ENCODE data around the gene C11orf91.
"Not testable (repeated sequence)": the region's sequence is repeated elsewhere in the genome, so short reads cannot be mapped to it uniquely, and the experiment has no call there.

The C11orf91 gene

DNA sequence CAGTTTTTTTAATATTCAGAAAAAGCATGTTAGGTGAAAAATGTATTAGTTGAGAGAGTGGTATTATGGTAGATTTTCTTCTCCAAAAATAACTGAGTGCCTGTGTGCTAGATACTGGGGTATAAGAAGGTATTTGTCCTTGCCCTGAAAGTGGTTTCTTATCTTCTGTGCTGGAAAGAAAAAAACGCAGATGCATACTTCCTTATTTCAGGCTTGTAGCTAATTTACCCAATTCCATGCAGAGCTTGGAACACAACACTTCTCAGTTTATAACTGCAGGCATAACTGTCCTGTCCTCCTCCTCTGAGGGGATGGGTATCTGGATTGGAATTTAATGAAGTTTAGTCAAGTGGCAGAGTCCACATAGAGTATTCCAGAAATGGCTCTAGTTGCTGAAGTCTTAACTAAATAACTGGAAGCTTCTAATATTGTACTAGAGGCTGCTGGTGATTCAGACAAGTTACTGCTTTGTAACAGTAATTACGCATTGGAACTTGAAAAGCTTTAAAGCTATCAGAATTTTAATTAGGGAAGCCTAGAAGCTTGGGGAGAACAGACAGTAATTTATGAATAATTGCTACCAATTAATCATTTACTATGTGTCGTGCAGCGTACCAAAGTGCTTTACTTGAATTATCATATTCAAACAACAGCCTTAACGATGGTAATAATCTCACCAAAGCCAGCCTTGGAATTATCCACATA is 12.7 kb upstream of the C11orf91 start:
- DNase-seq (ENCODE audit: low spot score) = no peak
- TF ChIP-seq, protein P1, sequence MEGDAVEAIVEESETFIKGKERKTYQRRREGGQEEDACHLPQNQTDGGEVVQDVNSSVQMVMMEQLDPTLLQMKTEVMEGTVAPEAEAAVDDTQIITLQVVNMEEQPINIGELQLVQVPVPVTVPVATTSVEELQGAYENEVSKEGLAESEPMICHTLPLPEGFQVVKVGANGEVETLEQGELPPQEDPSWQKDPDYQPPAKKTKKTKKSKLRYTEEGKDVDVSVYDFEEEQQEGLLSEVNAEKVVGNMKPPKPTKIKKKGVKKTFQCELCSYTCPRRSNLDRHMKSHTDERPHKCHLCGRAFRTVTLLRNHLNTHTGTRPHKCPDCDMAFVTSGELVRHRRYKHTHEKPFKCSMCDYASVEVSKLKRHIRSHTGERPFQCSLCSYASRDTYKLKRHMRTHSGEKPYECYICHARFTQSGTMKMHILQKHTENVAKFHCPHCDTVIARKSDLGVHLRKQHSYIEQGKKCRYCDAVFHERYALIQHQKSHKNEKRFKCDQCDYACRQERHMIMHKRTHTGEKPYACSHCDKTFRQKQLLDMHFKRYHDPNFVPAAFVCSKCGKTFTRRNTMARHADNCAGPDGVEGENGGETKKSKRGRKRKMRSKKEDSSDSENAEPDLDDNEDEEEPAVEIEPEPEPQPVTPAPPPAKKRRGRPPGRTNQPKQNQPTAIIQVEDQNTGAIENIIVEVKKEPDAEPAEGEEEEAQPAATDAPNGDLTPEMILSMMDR (IDR thresholded peaks at IDR 0.05; ENCODE audit: borderline replicate concordance, control extremely low read depth, extremely low read depth, insufficient read depth, missing control alignments) = no peak
- in situ Hi-C loops (cut with MboI; ENCODE audit: low sequenced_read_pairs, unreplicated experiment) = no loop called here

DNA sequence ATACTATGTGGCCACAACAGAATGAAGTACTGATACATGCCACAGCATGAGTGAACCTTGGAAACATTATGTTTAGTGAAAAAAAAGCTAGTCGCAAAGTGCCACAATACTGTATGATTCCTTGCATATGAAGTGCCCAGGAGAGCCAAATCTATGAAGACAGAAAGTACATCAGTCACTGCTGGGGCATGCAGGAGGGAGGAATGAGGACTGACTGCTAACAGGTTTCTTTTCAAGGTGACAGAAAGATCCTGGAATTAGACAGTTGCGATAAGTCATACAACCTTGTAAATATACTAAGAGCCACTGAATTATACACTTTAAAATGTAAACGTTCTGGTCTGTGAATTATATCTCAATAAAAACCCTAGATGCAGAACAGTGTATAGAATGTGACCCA is 11.8 kb upstream of the C11orf91 start:
- no peak for DNase-seq (ENCODE audit: low spot score)
- in situ Hi-C loops (cut with MboI; ENCODE audit: low sequenced_read_pairs, unreplicated experiment) = no loop called here
- TF ChIP-seq, protein P1 (IDR thresholded peaks at IDR 0.05; ENCODE audit: borderline replicate concordance, control extremely low read depth, extremely low read depth, insufficient read depth, missing control alignments) = no peak

DNA sequence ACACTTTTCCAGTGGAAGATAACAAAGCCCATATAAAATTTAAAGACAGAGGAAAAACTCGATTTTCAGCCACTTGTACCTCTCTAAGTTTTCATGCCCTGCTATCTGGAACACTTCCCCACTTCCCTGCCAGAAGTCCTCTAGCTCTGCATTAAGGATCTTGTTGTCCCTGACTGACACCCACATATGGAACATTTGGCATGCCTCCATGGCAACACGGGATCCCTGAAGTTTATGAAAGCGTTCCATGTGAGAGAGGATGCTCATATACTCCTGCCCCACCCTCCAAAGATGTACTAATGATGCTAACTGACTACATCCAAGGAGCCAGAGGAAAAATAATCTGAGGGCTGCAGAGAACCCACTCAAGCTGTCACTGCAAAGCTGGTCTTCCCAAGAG is 8.8 kb upstream of the C11orf91 start:
- TF ChIP-seq, protein P1 (IDR thresholded peaks at IDR 0.05; ENCODE audit: borderline replicate concordance, control extremely low read depth, extremely low read depth, insufficient read depth, missing control alignments) = no peak
- DNase-seq (ENCODE audit: low spot score) = no peak
- in situ Hi-C loops (cut with MboI; ENCODE audit: low sequenced_read_pairs, unreplicated experiment) = no loop called here

DNA sequence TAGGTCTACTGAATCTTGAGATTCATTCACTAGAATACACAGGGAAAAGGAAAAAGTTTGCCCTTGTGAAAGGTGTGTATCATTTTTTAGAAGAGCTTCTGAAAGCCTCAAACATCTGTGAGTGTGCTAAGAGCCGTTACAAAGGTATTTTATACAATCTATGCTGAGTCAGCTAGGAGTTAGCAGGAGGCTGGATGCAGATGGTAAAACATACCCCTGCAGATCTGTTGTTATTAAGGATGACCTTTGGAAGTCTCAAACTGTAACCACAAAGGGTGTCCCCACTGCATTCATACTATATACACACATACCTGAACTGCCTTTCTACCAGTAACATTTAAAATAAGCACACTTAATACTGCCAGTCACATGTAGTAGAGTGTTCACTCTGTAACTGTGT is 8.4 kb upstream of the C11orf91 start:
- TF ChIP-seq, protein P1 (IDR thresholded peaks at IDR 0.05; ENCODE audit: borderline replicate concordance, control extremely low read depth, extremely low read depth, insufficient read depth, missing control alignments) = no peak
- no peak for DNase-seq (ENCODE audit: low spot score)
- in situ Hi-C loops (cut with MboI; ENCODE audit: low sequenced_read_pairs, unreplicated experiment) = no loop called here

DNA sequence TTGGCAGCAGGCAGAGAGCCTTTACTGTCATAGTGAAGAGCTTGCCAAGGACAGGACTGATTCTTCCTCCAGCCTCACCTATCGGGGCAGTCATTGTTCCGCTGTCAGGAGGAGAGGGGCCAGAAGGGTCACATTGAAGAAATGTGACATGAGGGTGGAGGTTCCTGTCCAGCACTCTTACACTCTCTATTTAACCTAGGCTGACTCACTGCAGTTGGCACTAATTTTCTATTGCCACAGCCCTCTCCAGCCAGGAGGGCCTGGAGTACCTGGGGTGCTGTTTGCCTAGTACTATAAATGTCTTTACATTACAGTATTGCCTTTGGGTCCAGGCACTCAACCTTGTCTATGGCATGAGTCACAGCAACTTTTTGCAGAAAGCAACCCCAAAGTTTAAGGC is 7.2 kb upstream of the C11orf91 start:
- in situ Hi-C loops (cut with MboI; ENCODE audit: low sequenced_read_pairs, unreplicated experiment); DNase-seq (ENCODE audit: low spot score): not testable (repeated sequence)

DNA sequence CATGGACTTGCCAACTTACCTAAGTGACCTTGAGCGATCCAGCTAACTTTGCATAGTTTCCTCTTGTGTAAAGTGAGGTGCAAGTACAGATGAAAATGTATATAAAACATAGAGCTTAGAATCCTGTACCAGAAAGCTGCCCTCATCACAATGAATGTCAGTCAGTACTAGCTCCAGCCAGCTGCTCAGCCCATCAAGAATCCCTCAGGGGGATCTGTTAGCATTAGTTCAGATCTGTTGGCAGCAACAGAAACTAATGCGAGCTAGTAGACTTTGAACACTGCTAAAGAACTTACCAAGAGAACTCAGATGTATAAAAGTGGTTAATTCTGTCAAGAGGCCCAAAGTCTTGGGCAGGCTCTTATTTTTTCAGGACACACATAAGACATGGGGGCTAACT is 6.3 kb upstream of the C11orf91 start:
- in situ Hi-C loops (cut with MboI; ENCODE audit: low sequenced_read_pairs, unreplicated experiment) = no loop called here
- no peak for DNase-seq (ENCODE audit: low spot score)
- TF ChIP-seq, protein P1 (IDR thresholded peaks at IDR 0.05; ENCODE audit: borderline replicate concordance, control extremely low read depth, extremely low read depth, insufficient read depth, missing control alignments) = no peak

DNA sequence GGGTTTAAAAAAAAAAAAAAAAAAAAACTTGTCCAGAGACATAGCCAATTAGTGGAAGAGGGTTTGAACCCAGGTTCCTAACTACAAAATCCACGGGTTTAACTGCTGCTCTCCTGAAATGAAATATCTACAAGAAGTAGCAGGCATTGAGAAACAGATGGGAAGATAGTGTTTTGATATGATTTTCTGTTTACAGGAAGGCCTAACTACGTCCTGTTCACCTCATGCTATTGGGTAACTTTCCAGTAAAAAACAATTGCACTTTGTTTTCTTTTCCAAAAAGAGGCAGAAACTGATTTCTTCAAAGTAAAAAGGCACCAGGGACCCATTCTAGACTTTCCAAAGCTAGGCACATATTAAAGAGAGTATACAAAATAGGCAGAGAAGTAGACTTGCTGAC is 5.9 kb upstream of the C11orf91 start:
- in situ Hi-C loops (cut with MboI; ENCODE audit: low sequenced_read_pairs, unreplicated experiment) = no loop called here

More for the DNA sequence above, 5.9 kb upstream of the C11orf91 start:
- no peak for DNase-seq (ENCODE audit: low spot score)
- TF ChIP-seq, protein P1 (IDR thresholded peaks at IDR 0.05; ENCODE audit: borderline replicate concordance, control extremely low read depth, extremely low read depth, insufficient read depth, missing control alignments) = no peak

All from GM13976 (cell line).